ENCODE measurements around the gene ZNF148. TPM values are rescaled to one million over a fixed set of nuclear protein-coding genes. Genes with fewer than 3 reads are reported as not detected.

ZNF148 gene
- total RNA-seq, 4 donors from 2014 or later, result 30.3 to 39.0 (median 33.0) TPM

GRCh38 chr3:125289429-125289981 is 85.6 kb downstream of the ZNF148 start:
- Histone ChIP-seq H3K4me1 (peaks cover 0 to 3% (median 0%) of the 10 kb centered on the region in 4 donors), H3K27me3 (no peaks in the 10 kb centered on the region), H3K36me3 (peaks cover 0 to 11% (median 9%) of the 10 kb centered on the region in 4 donors), H3K9me3 (no peaks in the 10 kb centered on the region), H3K27ac (replicated peaks in 1 of 4) (no peak overlapping the region), H3K4me3 (no peak overlapping the region)
- TF ChIP-seq, protein P1, sequence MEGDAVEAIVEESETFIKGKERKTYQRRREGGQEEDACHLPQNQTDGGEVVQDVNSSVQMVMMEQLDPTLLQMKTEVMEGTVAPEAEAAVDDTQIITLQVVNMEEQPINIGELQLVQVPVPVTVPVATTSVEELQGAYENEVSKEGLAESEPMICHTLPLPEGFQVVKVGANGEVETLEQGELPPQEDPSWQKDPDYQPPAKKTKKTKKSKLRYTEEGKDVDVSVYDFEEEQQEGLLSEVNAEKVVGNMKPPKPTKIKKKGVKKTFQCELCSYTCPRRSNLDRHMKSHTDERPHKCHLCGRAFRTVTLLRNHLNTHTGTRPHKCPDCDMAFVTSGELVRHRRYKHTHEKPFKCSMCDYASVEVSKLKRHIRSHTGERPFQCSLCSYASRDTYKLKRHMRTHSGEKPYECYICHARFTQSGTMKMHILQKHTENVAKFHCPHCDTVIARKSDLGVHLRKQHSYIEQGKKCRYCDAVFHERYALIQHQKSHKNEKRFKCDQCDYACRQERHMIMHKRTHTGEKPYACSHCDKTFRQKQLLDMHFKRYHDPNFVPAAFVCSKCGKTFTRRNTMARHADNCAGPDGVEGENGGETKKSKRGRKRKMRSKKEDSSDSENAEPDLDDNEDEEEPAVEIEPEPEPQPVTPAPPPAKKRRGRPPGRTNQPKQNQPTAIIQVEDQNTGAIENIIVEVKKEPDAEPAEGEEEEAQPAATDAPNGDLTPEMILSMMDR (IDR thresholded peaks at IDR 0.05), result no peak
- TF ChIP-seq POLR2A (IDR thresholded peaks at IDR 0.05; ENCODE audit: low read depth), result no peak
- TF ChIP-seq POLR2AphosphoS5 (IDR thresholded peaks at IDR 0.05), result no peak
- TF ChIP-seq EP300 (IDR thresholded peaks at IDR 0.05), result no peak
- 84% methylated on average over 4 of the region's 4 CpGs for WGBS
- DNase-seq (ENCODE audit: extremely low spot score), result no peak
- intact Hi-C loops (cut with DNase I), result no loop called here

- H3K4me1 ChIP-seq, result peaks cover 0 to 3% (median 0%) of the 10 kb centered on the region in 4 donors
- no peaks in the 10 kb centered on the region for H3K27me3 ChIP-seq
- TF ChIP-seq POLR2AphosphoS5 (IDR thresholded peaks at IDR 0.05) (no peak), EP300 (IDR thresholded peaks at IDR 0.05) (no peak), POLR2A (IDR thresholded peaks at IDR 0.05; ENCODE audit: low read depth) (no peak)
- TF ChIP-seq, protein P1 (IDR thresholded peaks at IDR 0.05), result no peak
- no peak for DNase-seq (ENCODE audit: extremely low spot score)
- H3K9me3 ChIP-seq, result no peaks in the 10 kb centered on the region
- WGBS, result 93% methylated on average over 2 of the region's 2 CpGs
- intact Hi-C loops (cut with DNase I), result no loop called here
- no peak overlapping the region for H3K27ac ChIP-seq (replicated peaks in 1 of 4)
- H3K4me3 ChIP-seq, result no peak overlapping the region
- peaks cover 0 to 11% (median 9%) of the 10 kb centered on the region in 4 donors for H3K36me3 ChIP-seq
Observed at GRCh38 chr3:125287248-125287647, 87.9 kb downstream of the ZNF148 start.

DNA sequence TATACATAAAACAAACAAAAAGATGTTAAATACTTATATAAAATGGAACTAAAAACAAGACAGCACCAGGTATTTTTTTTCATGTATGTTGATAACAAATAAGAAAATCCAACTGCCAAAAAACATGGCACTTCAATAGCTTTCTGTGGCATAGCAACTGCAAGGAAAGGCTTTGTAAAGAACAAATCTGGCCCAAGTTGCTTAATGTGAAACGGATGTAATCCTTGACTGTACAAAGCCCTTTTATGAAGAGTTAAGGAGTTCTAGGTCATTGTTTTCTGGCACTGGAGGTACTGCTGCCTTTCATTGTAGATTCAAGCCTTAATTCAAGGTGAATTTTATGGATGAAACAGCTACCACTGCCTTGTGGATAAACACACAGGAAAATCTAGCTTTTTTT is 93.7 kb downstream of the ZNF148 start:
- TF ChIP-seq POLR2A (IDR thresholded peaks at IDR 0.05; ENCODE audit: low read depth), result no peak
- TF ChIP-seq POLR2AphosphoS5 (IDR thresholded peaks at IDR 0.05), result no peak
- no peak for TF ChIP-seq EP300 (IDR thresholded peaks at IDR 0.05)
- TF ChIP-seq, protein P1 (IDR thresholded peaks at IDR 0.05), result no peak
- peaks cover 0 to 12% (median 0%) of the 10 kb centered on the region in 4 donors for H3K36me3 ChIP-seq
- peaks cover 5 to 20% (median 13%) of the 10 kb centered on the region in 4 donors for H3K4me1 ChIP-seq
- no peaks in the 10 kb centered on the region for H3K27me3 ChIP-seq
- H3K9me3 ChIP-seq, result no peaks in the 10 kb centered on the region
- 13% methylated on average over 1 of the region's 1 CpG for WGBS
- H3K27ac ChIP-seq (replicated peaks in 1 of 4), result no peak overlapping the region
- H3K4me3 ChIP-seq, result no peak overlapping the region
- intact Hi-C loops (cut with DNase I), result no loop called here
- no peak for DNase-seq (ENCODE audit: extremely low spot score)

DNA sequence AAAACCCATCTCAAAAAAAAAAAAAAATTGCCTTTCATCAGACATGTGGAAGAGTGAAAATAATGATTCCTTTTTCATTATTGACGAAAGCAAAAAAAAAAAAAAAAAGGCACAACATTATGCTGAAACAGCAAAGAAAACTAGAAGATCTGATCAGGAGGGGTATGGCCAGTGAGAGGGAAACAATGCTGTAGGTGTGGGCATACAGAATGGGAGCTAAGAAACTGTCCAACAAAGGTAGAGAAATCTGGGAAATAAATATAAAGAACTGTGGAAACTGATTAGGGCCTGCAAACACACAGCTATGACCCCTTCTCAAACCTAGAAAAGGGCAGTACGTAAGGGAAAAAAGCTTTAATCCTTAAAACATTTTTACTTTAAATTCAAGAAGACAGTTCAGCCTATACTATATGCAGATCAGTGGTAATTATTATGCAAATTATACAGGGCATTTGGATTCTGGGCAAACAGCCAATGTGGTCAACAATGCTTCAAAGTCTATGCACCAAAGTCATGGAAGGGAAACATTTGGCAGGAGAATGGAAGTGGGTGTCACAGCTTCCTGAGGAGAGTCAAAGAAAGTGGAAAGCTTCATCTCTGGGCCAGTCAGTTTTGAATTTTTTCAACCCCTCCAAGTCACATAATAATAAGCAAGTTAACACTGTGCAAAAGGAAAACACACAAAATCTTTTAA is 94.3 kb downstream of the ZNF148 start:
- 94% methylated on average over 2 of the region's 2 CpGs for WGBS
- DNase-seq (ENCODE audit: extremely low spot score), result no peak
- H3K27ac ChIP-seq (replicated peaks in 1 of 4), result no peak overlapping the region
- intact Hi-C loops (cut with DNase I), result no loop called here
- no peak overlapping the region for H3K4me3 ChIP-seq
- H3K36me3 ChIP-seq, result peaks cover 0 to 15% (median 0%) of the 10 kb centered on the region in 4 donors
- H3K4me1 ChIP-seq, result peaks cover 5 to 20% (median 13%) of the 10 kb centered on the region in 4 donors
- H3K27me3 ChIP-seq, result no peaks in the 10 kb centered on the region
- H3K9me3 ChIP-seq, result no peaks in the 10 kb centered on the region
- no peak for TF ChIP-seq POLR2A (IDR thresholded peaks at IDR 0.05; ENCODE audit: low read depth)
- TF ChIP-seq EP300 (IDR thresholded peaks at IDR 0.05), result no peak
- TF ChIP-seq, protein P1 (IDR thresholded peaks at IDR 0.05), result no peak
- TF ChIP-seq POLR2AphosphoS5 (IDR thresholded peaks at IDR 0.05), result no peak

All from esophagus muscularis mucosa (tissue), 4 donors.